Peyer's patch (tissue), 4 donors: ENCODE results near the gene GPR137B. TPM values are rescaled to one million over a fixed set of nuclear protein-coding genes. Genes with fewer than 3 reads are reported as not detected.

Source experiments
- DNase-seq, 3 donors: peaks; one replicate each; pipeline ENCODE4 v3.0.0-alpha.2; 2017 to 2019
- H3K27ac ChIP-seq, 4 donors: fragments of 200-600 bp; sonication (generic); one replicate each; pipeline ENCODE4 v1.5.1; 2016 to 2019
- H3K27me3 ChIP-seq, 2 donors: fragments of 200-600 bp; sonication (generic); one replicate each; pipeline ENCODE4 v1.5.1; 2019
- H3K36me3 ChIP-seq, 3 donors: fragments of 200-600 bp; sonication (generic); one replicate each; pipeline ENCODE4 v1.5.1; 2016 to 2019
- H3K4me1 ChIP-seq, 4 donors: fragments of 200-600 bp; sonication (generic); one replicate each; pipeline ENCODE4 v1.5.1; 2016 to 2019
- H3K4me3 ChIP-seq, 4 donors: fragments of 200-600 bp; sonication (generic); 1 replicate in 3 of 4; 2 replicates in 1 of 4; pipeline ENCODE4 v1.5.1; 2016 to 2019; ENCODE audit warnings: mild to moderate bottlenecking in 1 of 4
- H3K9me3 ChIP-seq, 4 donors: fragments of 200-600 bp; sonication (generic); one replicate each; pipeline ENCODE4 v1.5.1; 2016 to 2019; ENCODE audit warnings: mild to moderate bottlenecking in 1 of 4
- POLR2A ChIP-seq, 2 donors: fragments of 450-650 bp; IDR thresholded peaks; one replicate each; pipeline ENCODE4 v1.5.1; 2017; ENCODE audit warnings: antibody characterized with exemption in 2 of 2, mild to moderate bottlenecking in 2 of 2, moderate library complexity in 2 of 2
- total RNA-seq, 4 donors: library from RNA; depleted of rRNA; stranded (reverse); fragments of >200 nt; gene quantifications; one replicate each; pipeline ENCODE4 v1.1.0, GENCODE V29; 2016
- TF ChIP-seq, protein P1 (sequence below), 6 experiments: fragments of 450-650 bp in 4 of 6; fragments of 200-600 bp in 2 of 6; sonication (generic) in 1 of 6; IDR thresholded peaks; one replicate each; pipeline ENCODE4 v1.5.1; 2017 to 2019; ENCODE audit warnings: antibody characterized with exemption in 6 of 6, mild to moderate bottlenecking in 3 of 6, moderate library complexity in 1 of 6

The GPR137B gene
- total RNA-seq, 4 donors from 2014 or later, result 13.4 to 37.1 (median 23.0) TPM

DNA sequence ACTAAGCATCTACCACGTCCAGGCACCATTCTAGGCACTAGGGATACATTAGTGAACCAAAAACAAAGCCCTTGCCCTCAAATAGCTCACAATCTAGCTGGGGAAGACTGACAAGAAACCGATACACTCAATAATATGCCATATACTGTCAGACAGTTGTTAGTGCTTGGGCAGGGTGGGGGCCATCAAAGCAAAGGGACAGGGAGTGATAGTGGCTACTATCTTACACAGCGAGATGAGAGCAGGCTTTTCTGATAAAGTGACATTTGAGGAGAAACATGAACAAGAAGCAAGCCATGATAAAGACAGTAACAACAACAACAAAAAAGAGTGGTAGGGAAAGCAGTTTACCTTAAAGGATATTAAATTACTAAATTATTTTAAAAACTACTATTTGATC is 98.3 kb downstream of the GPR137B start:
- DNase-seq, result no peak
- H3K4me3 ChIP-seq, result no peak overlapping the region
- no peak for TF ChIP-seq POLR2A (IDR thresholded peaks at IDR 0.05)
- TF ChIP-seq, protein P1, sequence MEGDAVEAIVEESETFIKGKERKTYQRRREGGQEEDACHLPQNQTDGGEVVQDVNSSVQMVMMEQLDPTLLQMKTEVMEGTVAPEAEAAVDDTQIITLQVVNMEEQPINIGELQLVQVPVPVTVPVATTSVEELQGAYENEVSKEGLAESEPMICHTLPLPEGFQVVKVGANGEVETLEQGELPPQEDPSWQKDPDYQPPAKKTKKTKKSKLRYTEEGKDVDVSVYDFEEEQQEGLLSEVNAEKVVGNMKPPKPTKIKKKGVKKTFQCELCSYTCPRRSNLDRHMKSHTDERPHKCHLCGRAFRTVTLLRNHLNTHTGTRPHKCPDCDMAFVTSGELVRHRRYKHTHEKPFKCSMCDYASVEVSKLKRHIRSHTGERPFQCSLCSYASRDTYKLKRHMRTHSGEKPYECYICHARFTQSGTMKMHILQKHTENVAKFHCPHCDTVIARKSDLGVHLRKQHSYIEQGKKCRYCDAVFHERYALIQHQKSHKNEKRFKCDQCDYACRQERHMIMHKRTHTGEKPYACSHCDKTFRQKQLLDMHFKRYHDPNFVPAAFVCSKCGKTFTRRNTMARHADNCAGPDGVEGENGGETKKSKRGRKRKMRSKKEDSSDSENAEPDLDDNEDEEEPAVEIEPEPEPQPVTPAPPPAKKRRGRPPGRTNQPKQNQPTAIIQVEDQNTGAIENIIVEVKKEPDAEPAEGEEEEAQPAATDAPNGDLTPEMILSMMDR (IDR thresholded peaks at IDR 0.05), result no peak

GRCh38 chr1:236242568-236242967 is 100.2 kb downstream of the GPR137B start:
- H3K9me3 ChIP-seq, result no peaks in the 10 kb centered on the region
- no peaks in the 10 kb centered on the region for H3K4me1 ChIP-seq
- no peak for TF ChIP-seq POLR2A (IDR thresholded peaks at IDR 0.05)
- TF ChIP-seq, protein P1 (IDR thresholded peaks at IDR 0.05), result no peak
- H3K36me3 ChIP-seq, result peaks cover 0 to 6% (median 0%) of the 10 kb centered on the region in 3 donors
- DNase-seq, result no peak
- H3K4me3 ChIP-seq, result no peak overlapping the region
- no peak overlapping the region for H3K27ac ChIP-seq
- H3K27me3 ChIP-seq, result no peaks in the 10 kb centered on the region

More for the DNA sequence above, 98.3 kb downstream of the GPR137B start:
- H3K4me1 ChIP-seq, result no peaks in the 10 kb centered on the region
- peaks cover 0 to 6% (median 0%) of the 10 kb centered on the region in 3 donors for H3K36me3 ChIP-seq
- no peaks in the 10 kb centered on the region for H3K9me3 ChIP-seq
- no peaks in the 10 kb centered on the region for H3K27me3 ChIP-seq
- no peak overlapping the region for H3K27ac ChIP-seq

DNA sequence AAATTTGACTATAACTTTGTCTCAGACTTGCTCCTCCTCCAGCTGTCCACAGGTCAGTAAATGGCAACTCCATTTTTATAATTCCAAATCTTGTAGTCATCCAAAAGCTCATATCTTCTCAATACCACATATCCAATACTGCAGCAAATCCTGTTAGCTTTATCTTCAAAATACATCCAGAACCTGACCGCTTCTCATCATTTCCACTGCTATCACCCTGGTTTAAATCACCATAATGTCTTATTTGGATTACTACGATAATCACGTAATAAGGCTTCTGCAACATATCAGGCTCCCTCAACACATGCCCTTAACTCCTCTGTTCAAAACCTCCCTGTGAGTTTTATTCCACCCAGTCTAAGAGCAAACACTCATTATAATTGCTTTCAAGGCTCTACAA is 104.9 kb downstream of the GPR137B start:
- DNase-seq, result no peak
- Histone ChIP-seq H3K4me3 (no peak overlapping the region), H3K27ac (no peak overlapping the region), H3K27me3 (no peaks in the 10 kb centered on the region), H3K36me3 (no peaks in the 10 kb centered on the region), H3K9me3 (no peaks in the 10 kb centered on the region), H3K4me1 (no peaks in the 10 kb centered on the region)
- TF ChIP-seq, protein P1 (IDR thresholded peaks at IDR 0.05), result no peak
- no peak for TF ChIP-seq POLR2A (IDR thresholded peaks at IDR 0.05)

GRCh38 chr1:236251587-236251986 is 109.2 kb downstream of the GPR137B start:
- no peaks in the 10 kb centered on the region for H3K9me3 ChIP-seq
- H3K4me1 ChIP-seq, result no peaks in the 10 kb centered on the region
- TF ChIP-seq POLR2A (IDR thresholded peaks at IDR 0.05), result no peak
- TF ChIP-seq, protein P1 (IDR thresholded peaks at IDR 0.05), result no peak
- H3K27me3 ChIP-seq, result no peaks in the 10 kb centered on the region
- no peaks in the 10 kb centered on the region for H3K36me3 ChIP-seq
- H3K4me3 ChIP-seq, result no peak overlapping the region
- no peak for DNase-seq
- H3K27ac ChIP-seq, result no peak overlapping the region

GRCh38 chr1:236253119-236253518 is 110.8 kb downstream of the GPR137B start:
- H3K4me1 ChIP-seq, result no peaks in the 10 kb centered on the region
- H3K36me3 ChIP-seq, result no peaks in the 10 kb centered on the region
- no peak for TF ChIP-seq POLR2A (IDR thresholded peaks at IDR 0.05)
- TF ChIP-seq, protein P1 (IDR thresholded peaks at IDR 0.05), result no peak
- H3K4me3 ChIP-seq, result no peak overlapping the region
- no peak overlapping the region for H3K27ac ChIP-seq
- no peak for DNase-seq
- H3K9me3 ChIP-seq, result peaks cover 0 to 1% (median 0%) of the 10 kb centered on the region in 4 donors
- H3K27me3 ChIP-seq, result no peaks in the 10 kb centered on the region
